Left lung (tissue), 10 donors: ENCODE results near the gene SLC45A1. TPM values are rescaled to one million over a fixed set of nuclear protein-coding genes. Genes with fewer than 3 reads are reported as not detected.

Experiments
- ATAC-seq: fragments of 200-7000 bp; cut with Tn5 transposase; one replicate; pipeline ENCODE4 v1.9.1; 2020; ENCODE audit warnings: moderate library complexity
- DNase-seq, 4 donors: peaks; one replicate each; pipeline ENCODE4 v3.0.0-alpha.2; 2013 to 2020
- H3K27ac ChIP-seq, 2 donors: fragments of 200-600 bp; sonication (generic) in 1 of 2; one replicate each; pipeline versions ENCODE4 v1.5.0 to v1.8.0; 2020 to 2021
- H3K27me3 ChIP-seq, 2 donors: fragments of 200-600 bp; sonication (generic) in 1 of 2; one replicate each; pipeline versions ENCODE4 v1.5.0 to v1.8.0; 2020 to 2021
- H3K36me3 ChIP-seq, 2 donors: fragments of 200-600 bp; sonication (generic) in 1 of 2; one replicate each; pipeline versions ENCODE4 v1.5.0 to v1.8.0; 2020 to 2021
- H3K4me1 ChIP-seq, 2 donors: fragments of 200-600 bp; one replicate each; pipeline ENCODE4 v1.8.0; 2021
- H3K4me3 ChIP-seq, 2 donors: fragments of 200-600 bp; sonication (generic) in 1 of 2; one replicate each; pipeline versions ENCODE4 v1.5.0 to v1.8.0; 2020 to 2021; ENCODE audit warnings: mild to moderate bottlenecking in 1 of 2
- H3K9me3 ChIP-seq, 2 donors: fragments of 200-600 bp; sonication (generic) in 1 of 2; one replicate each; pipeline versions ENCODE4 v1.5.0 to v1.8.0; 2020 to 2021
- CTCF ChIP-seq, 2 donors: fragments of 200-600 bp; sonication (generic) in 1 of 2; IDR thresholded peaks; one replicate each; pipeline versions ENCODE4 v1.5.0 to v1.8.0; 2021; ENCODE audit warnings: antibody characterized with exemption in 2 of 2
- intact Hi-C, 2 donors: fragments of 100-400 bp; cut with DNase I; formaldehyde crosslinking; loops; one replicate each; pipeline versions ENCODE4 v1.11.2 to v1.14.2; 2022
- polyA plus RNA-seq, 6 donors: library from polyadenylated mRNA; unstranded; fragments of 120-200 nt; gene quantifications; one replicate each; pipeline ENCODE4 v1.2.1, GENCODE V29; 2013; ENCODE audit not compliant: insufficient read length in 6 of 6
- total RNA-seq, 2 donors: library from RNA; stranded (reverse); fragmentation: NEBNext Ultra II Directional; extraction: Animal tissue kit (Norgen Biotek cat#: 25700); gene quantifications; one replicate each; pipeline ENCODE4 v1.2.1, GENCODE V29; 2021
- donor health status: DM: no; HTN: yes; CAD: no.
- donor health status: DM: no; HTN: no; CAD: no.

The SLC45A1 gene
- total and polyA plus RNA-seq, 8 donors: 0.51 to 1.4 (median 0.80) TPM

GRCh38 chr1:8355439-8356255 lies 37.7 kb downstream of the SLC45A1 start:
- peaks cover 5 to 81% of the 10 kb centered on the region in 2 donors for H3K36me3 ChIP-seq
- intact Hi-C loops: loop anchor here in 1 of 2 donors (10.0 kb wide), 1 partner anchor 341 kb away; no protein-coding TSS in a partner anchor
- no peaks in the 10 kb centered on the region for H3K9me3 ChIP-seq
- peaks cover 3% of the 10 kb centered on the region in 2 donors for H3K4me1 ChIP-seq
- no peak for TF ChIP-seq CTCF (IDR thresholded peaks at IDR 0.05)
- H3K4me3 ChIP-seq: no peak overlapping the region
- DNase-seq (no peak), ATAC-seq (no peak)
- H3K27me3 ChIP-seq: no peaks in the 10 kb centered on the region
- no peak overlapping the region for H3K27ac ChIP-seq

GRCh38 chr1:8356256-8357209 lies 38.6 kb downstream of the SLC45A1 start:
- no peak for DNase-seq
- Histone ChIP-seq H3K36me3 (peaks cover 5 to 90% of the 10 kb centered on the region in 2 donors), H3K27me3 (no peaks in the 10 kb centered on the region), H3K4me1 (peaks cover 3% of the 10 kb centered on the region in 2 donors), H3K9me3 (no peaks in the 10 kb centered on the region), H3K27ac (no peak overlapping the region), H3K4me3 (no peak overlapping the region)
- intact Hi-C loops: loop anchor here in 1 of 2 donors (10.0 kb wide), 1 partner anchor 342 kb away; no protein-coding TSS in a partner anchor
- ATAC-seq: no peak
- no peak for TF ChIP-seq CTCF (IDR thresholded peaks at IDR 0.05)

- DNase-seq (no peak), ATAC-seq (no peak)
- intact Hi-C loops: loop anchor here in 1 of 2 donors (10.0 kb wide), 1 partner anchor 343 kb away; no protein-coding TSS in a partner anchor
- Histone ChIP-seq H3K36me3 (peaks cover 5 to 99% of the 10 kb centered on the region in 2 donors), H3K27ac (no peak overlapping the region), H3K27me3 (no peaks in the 10 kb centered on the region), H3K9me3 (no peaks in the 10 kb centered on the region), H3K4me1 (peaks cover 3% of the 10 kb centered on the region in 2 donors), H3K4me3 (no peak overlapping the region)
- no peak for TF ChIP-seq CTCF (IDR thresholded peaks at IDR 0.05)
Measured at GRCh38 chr1:8357329-8358101, 39.6 kb downstream of the SLC45A1 start.

GRCh38 chr1:8358241-8358896 lies 40.5 kb downstream of the SLC45A1 start:
- intact Hi-C loops: loop anchor here in 1 of 2 donors (10.0 kb wide), 1 partner anchor 344 kb away; no protein-coding TSS in a partner anchor
- peaks cover 5 to 99% of the 10 kb centered on the region in 2 donors for H3K36me3 ChIP-seq
- H3K4me3 ChIP-seq: no peak overlapping the region
- H3K9me3 ChIP-seq: no peaks in the 10 kb centered on the region
- peaks cover under 1 to 2% of the 10 kb centered on the region in 2 donors for H3K4me1 ChIP-seq
- H3K27ac ChIP-seq: no peak overlapping the region
- H3K27me3 ChIP-seq: no peaks in the 10 kb centered on the region
- ATAC-seq (no peak), DNase-seq (no peak)
- TF ChIP-seq CTCF (IDR thresholded peaks at IDR 0.05): no peak
